DMS 273 (cell line): ENCODE results near the gene SLC35F3.

Source experiments
- DNase-seq: peaks from one replicate; lab custom pipeline; 2025; ENCODE audit not compliant: unreplicated experiment; lab: John Stamatoyannopoulos, UW

Gene SLC35F3

DNA sequence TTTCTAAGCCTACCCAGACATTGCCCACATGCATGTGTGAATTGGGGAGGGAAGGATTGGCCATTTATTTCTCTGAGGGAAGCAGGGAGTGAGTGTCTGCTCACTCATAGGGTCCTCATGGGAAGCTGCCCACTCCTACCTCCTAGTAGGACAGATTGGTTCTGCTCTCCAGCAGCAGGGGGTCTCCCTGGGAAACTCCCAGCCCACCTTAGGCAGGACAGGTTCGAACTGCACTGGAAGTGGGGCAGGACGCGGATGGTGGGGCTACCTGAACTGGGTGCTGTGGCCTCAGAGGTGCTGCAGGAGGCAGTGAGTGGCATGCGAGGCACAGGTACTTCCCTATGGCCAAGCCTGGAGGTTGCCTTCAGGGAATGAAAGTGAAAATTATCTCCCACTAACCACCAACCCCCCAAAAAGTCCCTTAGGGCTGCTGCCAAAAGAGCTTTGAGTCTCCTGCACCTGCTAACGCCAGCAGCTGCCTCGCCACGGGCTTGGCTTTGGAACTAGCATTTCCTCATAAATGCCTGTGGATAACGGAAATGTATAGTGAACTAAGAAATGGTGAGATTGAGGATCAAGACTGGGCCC lies 311.7 kb downstream of the SLC35F3 start:
- DNase-seq, result no peak

DNA sequence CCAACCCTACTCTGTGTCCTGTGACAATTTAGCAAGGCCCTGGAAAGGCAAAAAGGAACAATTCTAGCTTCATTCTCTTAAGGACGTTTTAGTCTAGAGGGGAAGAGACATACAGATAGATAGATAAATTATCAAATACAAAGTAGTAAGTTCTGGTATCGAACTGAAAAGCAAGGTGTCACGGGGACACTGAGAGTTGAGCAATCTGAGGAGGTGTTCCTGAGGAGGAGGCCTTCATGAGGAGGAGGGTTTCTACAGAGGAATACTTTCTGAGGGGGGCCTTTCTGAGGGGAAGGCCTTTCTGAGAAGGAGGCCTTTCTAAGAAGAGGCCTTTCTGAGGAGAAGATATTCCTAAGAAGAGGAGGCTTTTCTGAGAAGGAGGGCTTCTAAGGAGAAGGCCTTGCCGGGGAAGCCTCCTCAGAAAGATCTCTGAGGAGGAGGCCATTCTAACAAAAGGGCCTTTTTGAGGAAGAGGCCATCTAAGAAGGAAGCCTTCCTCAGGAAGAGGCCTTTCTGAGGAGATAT lies 312.9 kb downstream of the SLC35F3 start:
- no peak for DNase-seq

DNA sequence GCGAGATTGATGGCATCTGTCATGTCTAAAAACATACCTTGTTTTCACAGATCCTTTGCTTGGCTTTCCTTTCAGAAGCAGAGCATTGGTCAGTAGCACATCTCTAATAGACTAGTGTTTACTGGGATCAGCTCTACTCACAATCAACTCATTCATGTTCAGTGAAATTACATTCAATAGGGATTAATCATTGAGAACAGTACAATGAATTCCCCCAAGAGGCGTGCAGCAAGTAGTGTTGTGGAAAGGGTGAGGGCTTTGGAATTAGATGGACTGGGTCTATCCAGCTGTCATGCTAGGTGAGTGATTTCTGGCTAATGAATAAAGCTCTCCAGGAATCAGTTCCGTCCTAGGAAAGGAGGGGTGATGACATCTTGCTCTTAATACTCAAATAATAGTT lies 313.6 kb downstream of the SLC35F3 start:
- DNase-seq, result no peak

- no peak for DNase-seq
These were observed 315.2 kb downstream of the SLC35F3 start for GRCh38 chr1:234219711-234220110.

- no peak for DNase-seq
These were observed 317.1 kb downstream of the SLC35F3 start for GRCh38 chr1:234221601-234222000.

- no peak for DNase-seq
These were observed 318.2 kb downstream of the SLC35F3 start for GRCh38 chr1:234222561-234223280.

DNA sequence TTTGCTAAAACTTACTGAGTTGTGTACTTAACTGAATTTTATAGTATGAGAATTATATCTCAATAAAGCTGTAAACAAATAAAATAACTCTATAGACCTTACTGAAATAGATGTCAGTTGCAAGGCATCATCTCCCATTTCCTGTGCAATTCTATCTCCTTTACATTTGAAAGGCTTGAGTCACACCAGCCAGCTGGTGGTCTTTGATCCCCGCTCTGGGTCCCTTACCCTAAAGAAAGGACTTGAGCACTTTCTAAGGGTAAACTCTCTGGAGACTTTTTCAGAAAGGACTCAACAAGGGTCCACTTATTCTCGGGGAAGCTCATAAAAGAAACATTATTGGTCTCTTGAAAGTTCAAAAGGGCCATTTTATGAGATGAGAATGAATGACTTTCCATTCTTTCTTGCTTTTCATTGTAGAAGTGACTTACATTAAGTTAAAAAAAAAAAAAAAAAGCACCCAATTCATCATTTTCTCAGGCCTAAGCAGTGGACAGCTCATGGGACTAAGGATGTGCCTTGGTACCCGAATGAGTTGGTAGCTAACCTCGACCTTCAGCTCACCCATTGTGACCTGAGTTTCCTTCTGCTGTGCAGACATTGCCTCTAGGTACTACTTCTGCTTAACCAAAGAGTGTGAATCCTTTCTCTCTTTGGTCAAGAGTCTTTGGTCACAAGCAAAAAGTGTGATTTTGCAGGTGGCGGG lies 321.8 kb downstream of the SLC35F3 start:
- no peak for DNase-seq

DNA sequence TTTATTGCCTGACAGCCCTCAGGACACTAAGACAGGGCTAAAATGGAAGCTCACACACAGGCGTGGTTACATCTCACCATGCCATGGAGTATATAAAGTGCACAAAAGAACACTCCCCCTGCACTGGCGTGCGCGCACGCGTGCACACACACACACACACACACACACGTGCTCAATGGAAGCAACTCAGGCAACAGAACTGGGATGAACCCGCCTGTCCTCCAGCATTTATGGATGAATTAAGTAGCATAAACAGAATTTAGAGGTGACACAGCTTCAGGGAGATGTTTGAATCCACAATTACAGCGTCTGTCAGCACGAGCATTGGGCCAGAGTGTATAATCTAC lies 322.3 kb downstream of the SLC35F3 start:
- DNase-seq, result no peak

DNA sequence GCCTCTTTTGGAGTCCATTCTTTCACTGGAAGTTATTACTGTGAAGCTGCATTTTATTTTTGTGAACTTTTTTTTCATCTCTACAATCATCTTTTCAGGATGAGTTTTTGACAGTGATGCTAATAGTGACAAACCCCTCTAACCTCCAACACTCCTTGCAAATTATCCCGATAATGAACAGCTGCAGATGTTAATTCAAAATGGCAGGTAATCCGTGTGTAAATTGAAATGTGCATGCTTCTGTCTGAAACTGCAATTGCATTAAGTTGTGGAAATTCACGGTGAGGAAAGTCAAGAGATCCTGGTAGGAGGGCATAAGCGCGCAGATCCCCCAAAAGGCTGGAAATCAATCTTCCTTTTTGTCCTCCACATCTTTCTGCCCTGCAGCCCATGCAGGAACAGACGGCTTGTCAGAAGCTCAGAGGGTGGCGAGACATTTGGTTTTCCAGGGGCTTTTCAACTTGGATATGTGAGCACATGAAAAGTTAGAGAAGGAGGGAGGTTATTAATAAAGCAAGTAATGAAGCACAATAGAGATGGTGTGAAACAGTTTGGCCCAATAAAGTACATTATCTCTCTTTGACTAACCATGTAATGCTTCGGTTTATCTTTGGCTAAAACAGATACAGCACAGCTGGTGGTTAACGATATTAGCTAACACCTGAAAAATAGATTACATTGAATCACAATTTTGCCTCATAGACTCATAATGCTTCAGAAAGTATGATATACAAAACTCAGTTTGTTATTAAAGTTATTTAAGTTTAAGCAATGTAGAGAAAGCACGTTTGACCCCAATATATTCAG lies 325.3 kb downstream of the SLC35F3 start:
- DNase-seq, result no peak

DNA sequence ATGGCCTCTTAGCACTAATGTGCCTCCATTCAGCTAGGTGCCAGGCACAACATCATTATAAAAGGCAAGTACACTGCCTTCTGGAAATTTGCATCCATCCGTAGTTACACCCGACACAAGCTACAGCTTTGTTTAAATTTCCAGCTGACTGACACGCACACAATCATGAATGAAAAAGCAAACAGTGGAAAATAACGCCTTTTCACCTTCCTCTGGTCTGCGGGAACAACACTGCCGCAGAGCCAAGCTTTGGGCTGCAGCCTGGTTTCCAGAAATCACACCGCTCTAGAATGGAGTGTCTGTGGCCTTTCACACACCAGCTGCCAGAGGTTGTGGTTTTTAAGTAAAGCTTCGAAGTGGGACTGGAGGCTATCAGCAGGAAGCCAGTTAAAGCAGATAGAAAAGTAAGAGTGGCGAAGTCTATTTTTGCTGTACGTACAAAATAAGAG lies 326.0 kb downstream of the SLC35F3 start:
- no peak for DNase-seq

- DNase-seq, result no peak
These were observed 326.8 kb downstream of the SLC35F3 start for GRCh38 chr1:234231061-234231892.

GRCh38 chr1:234231893-234232276 lies 327.4 kb downstream of the SLC35F3 start:
- DNase-seq, result no peak

- no peak for DNase-seq
These were observed 329.7 kb downstream of the SLC35F3 start for GRCh38 chr1:234234199-234234598.

DNA sequence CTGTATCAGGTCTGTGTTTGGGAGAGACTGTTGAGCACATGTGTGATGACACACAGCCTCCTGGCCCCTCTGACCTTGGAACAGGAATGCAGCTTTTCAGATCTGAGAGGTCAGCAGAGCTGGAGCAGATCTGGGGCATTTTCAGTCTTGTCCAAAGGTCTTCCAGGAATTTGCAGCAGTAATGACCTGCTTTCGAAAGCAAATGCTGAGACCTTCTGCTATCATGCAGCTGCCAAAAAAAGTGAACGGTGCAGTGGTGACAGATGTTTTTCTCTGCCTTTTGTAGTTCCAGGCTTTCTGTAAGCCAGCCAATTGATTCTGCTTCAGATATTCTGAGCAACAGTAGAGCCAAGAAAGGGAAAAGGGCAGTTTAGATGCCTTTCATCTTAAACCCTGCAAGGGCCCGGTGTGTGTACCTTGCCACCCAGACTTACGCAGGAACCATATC lies 331.0 kb downstream of the SLC35F3 start:
- peak; percentile 87 for DNase-seq

DNA sequence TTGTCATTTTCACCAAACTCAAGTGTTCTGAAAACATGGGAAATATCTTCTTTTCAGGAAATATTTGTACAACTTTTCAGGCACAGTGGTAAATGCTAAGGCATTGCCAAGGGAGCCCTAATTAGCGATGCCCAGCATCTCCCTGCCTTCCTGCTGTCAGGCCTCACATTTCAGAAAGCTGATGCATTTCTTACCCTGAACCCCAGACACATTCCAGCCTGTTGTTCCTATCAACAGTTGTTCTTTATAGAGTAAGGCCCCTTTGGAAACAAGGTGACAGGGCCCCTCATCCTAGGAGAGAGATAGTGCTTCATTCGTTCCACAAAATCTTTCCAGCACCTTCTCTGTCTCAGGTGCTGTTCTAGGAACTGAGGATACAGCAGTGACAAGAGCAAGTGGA lies 332.9 kb downstream of the SLC35F3 start:
- DNase-seq, result no peak

- no peak for DNase-seq
These were observed 333.6 kb downstream of the SLC35F3 start for GRCh38 chr1:234238060-234238459.

- no peak for DNase-seq
These were observed 335.0 kb downstream of the SLC35F3 start for GRCh38 chr1:234239515-234239914.

GRCh38 chr1:234239936-234240335 lies 335.5 kb downstream of the SLC35F3 start:
- no peak for DNase-seq

DNA sequence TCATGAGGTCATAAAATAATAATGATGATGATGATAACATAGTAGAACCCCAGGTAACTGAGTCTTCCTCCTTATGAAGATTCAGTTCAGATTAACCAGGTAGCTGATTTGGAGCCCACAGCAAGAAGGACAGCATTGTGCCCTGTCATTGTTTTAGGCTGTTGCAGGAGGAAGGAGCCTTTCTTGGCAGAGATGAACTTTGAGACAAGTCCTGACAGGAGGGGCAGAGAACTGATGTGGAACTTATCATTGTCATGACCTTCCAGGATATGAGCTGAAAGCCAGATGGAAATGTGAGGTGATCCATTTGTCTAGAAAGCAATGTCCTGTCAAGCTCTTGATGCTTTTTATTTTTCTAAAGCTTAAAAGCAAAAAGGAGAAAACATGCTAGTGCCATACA lies 336.2 kb downstream of the SLC35F3 start:
- DNase-seq, result no peak

DNA sequence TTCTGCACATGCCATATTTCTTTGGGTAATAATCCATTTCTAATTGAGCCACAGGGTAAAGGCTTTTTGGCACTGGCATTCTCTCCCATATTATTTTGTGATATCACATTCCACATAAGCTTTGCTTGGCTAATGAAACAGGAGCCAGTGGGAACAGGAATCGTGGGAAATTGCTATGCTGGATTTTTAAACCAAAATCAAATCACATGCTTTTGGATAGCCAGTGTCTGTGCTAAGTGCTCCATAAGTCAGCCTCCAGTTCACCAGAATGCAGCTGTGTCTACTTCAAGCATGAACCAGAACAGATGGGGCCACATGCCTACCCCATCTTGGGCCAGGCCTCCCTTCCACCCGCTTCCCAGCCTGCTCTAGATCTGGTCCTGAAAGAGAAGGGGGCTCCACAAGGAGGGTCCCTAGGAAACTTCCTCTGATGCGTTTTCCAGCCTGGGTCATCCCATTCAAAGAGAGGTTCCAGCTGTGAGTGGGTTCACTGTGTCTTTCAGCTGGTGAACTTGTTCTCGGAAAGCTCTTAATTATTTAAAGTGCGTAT lies 337.5 kb downstream of the SLC35F3 start:
- DNase-seq, result no peak
